GM23338 (cell line): ENCODE measurements around the gene HLA-F. TPM values are rescaled to one million over a fixed set of nuclear protein-coding genes. Genes with fewer than 3 reads are reported as not detected.

Experiments
- ATAC-seq: fragments of 200-7000 bp; cut with Tn5 transposase; 3 replicates; pipeline ENCODE4 v1.9.1; 2020
- DNase-seq: peaks from one replicate; pipeline ENCODE4 v3.0.0-alpha.2; 2015; ENCODE audit warnings: low spot score
- H2AFZ ChIP-seq: fragments of 200-600 bp; sonication (generic); 2 replicates; pipeline ENCODE4 v1.8.0; 2016; ENCODE audit warnings: antibody characterized with exemption, mild to moderate bottlenecking, moderate library complexity
- H3F3A ChIP-seq: fragments of 200-600 bp; sonication (generic); replicated peaks from 2 replicates; pipeline ENCODE4 v1.8.0; 2017; ENCODE audit warnings: antibody characterized with exemption, mixed run types, low read depth
- H3K27ac ChIP-seq: fragments of 200-600 bp; sonication (generic); 2 replicates; pipeline ENCODE4 v1.6.1; 2016; ENCODE audit warnings: low read depth
- H3K27me3 ChIP-seq: fragments of 200-600 bp; sonication (generic); 2 replicates; pipeline ENCODE4 v1.8.0; 2016; ENCODE audit warnings: mild to moderate bottlenecking, mixed run types, moderate library complexity; ENCODE audit not compliant: insufficient read depth
- H3K36me3 ChIP-seq: fragments of 200-600 bp; sonication (generic); 2 replicates; pipeline ENCODE4 v1.8.0; 2016; ENCODE audit warnings: mild to moderate bottlenecking; ENCODE audit not compliant: insufficient read depth
- H3K4me1 ChIP-seq: fragments of 200-600 bp; sonication (generic); 2 replicates; pipeline ENCODE4 v1.8.0; 2016; ENCODE audit warnings: mild to moderate bottlenecking, moderate library complexity; ENCODE audit not compliant: insufficient read depth
- H3K4me2 ChIP-seq: fragments of 200-600 bp; sonication (generic); 2 replicates; pipeline ENCODE4 v1.7.1; 2017; ENCODE audit warnings: mixed run types
- H3K4me3 ChIP-seq: fragments of 200-600 bp; sonication (generic); 2 replicates; pipeline ENCODE4 v1.6.1; 2016; ENCODE audit warnings: mixed run types
- H3K79me2 ChIP-seq: fragments of 200-600 bp; sonication (generic); replicated peaks from 2 replicates; pipeline ENCODE4 v1.8.0; 2017; ENCODE audit warnings: mild to moderate bottlenecking; ENCODE audit not compliant: insufficient read depth
- H3K9me2 ChIP-seq: fragments of 200-600 bp; sonication (generic); 2 replicates; pipeline ENCODE4 v1.8.0; 2017; ENCODE audit not compliant: insufficient read depth
- H4K20me1 ChIP-seq: fragments of 200-600 bp; sonication (generic); replicated peaks from 2 replicates; pipeline ENCODE4 v1.8.0; 2017; ENCODE audit warnings: mild to moderate bottlenecking; ENCODE audit not compliant: insufficient read depth
- H3K27ac Mint-ChIP-seq: 2 replicates; pipeline ENCODE4 v1.8.0; 2020; ENCODE audit warnings: inconsistent platforms, mild to moderate bottlenecking, moderate library complexity, mixed read lengths
- H3K27me3 Mint-ChIP-seq: 3 replicates; pipeline ENCODE4 v1.8.0; 2022; ENCODE audit warnings: low read depth, mild to moderate bottlenecking, moderate library complexity, mixed read lengths, inconsistent platforms; ENCODE audit not compliant: insufficient read depth, poor library complexity
- H3K36me3 Mint-ChIP-seq: 3 replicates; pipeline ENCODE4 v1.8.0; 2021; ENCODE audit warnings: low read depth, mild to moderate bottlenecking, inconsistent platforms, moderate library complexity, mixed read lengths
- H3K4me1 Mint-ChIP-seq: 3 replicates; pipeline ENCODE4 v1.8.0; 2020; ENCODE audit warnings: mild to moderate bottlenecking, inconsistent platforms, mixed read lengths
- H3K4me3 Mint-ChIP-seq: 3 replicates; pipeline ENCODE4 v1.8.0; 2021; ENCODE audit warnings: moderate library complexity, mild to moderate bottlenecking, inconsistent platforms, mixed read lengths
- H3K9me3 Mint-ChIP-seq: 3 replicates; pipeline ENCODE4 v1.8.0; 2020; ENCODE audit warnings: moderate library complexity, mild to moderate bottlenecking, inconsistent platforms, mixed read lengths
- EZH2phosphoT487 ChIP-seq: fragments of 200-600 bp; sonication (generic); IDR thresholded peaks from one replicate; pipeline ENCODE4 v1.8.1; 2018; ENCODE audit warnings: antibody characterized with exemption; ENCODE audit not compliant: unreplicated experiment
- JUNB ChIP-seq: IDR thresholded peaks from one replicate; pipeline ENCODE4 v1.6.1; 2016; ENCODE audit warnings: antibody characterized with exemption; ENCODE audit not compliant: unreplicated experiment
- NANOG ChIP-seq: IDR thresholded peaks from 2 replicates; pipeline ENCODE4 v1.6.1; 2016; ENCODE audit warnings: antibody characterized with exemption, borderline replicate concordance
- POLR2AphosphoS5 ChIP-seq: IDR thresholded peaks from 2 replicates; pipeline ENCODE4 v1.6.1; 2016; ENCODE audit warnings: antibody characterized with exemption, low read depth
- STAT1 ChIP-seq: IDR thresholded peaks from one replicate; pipeline ENCODE4 v1.6.1; 2016; ENCODE audit warnings: antibody characterized with exemption; ENCODE audit not compliant: unreplicated experiment
- ZNF114 ChIP-seq: fragments of 250-450 bp; sonication (Bioruptor Pico); IDR thresholded peaks from 2 replicates; pipeline ENCODE4 v1.5.0; 2020; ENCODE audit warnings: mild to moderate bottlenecking, moderate library complexity
- polyA plus RNA-seq: library from polyadenylated mRNA; unstranded; fragments of >200 nt; fragmentation: Nextera tagmentation; extraction: Ambion mirVana; gene quantifications from 2 replicates; pipeline ENCODE4 v1.2.1, GENCODE V29; 2016
- total RNA-seq: library from RNA; depleted of rRNA; stranded (reverse); fragments of >200 nt; shearing (Covaris generic); gene quantifications from 2 replicates; pipeline ENCODE4 v1.2.3, GENCODE V29; 2014
- TF ChIP-seq, protein P1 (sequence below): fragments of 250-450 bp; sonication (Bioruptor Pico); IDR thresholded peaks from 2 replicates; pipeline ENCODE4 v1.5.0; 2020; ENCODE audit warnings: mild to moderate bottlenecking, moderate library complexity
- TF ChIP-seq, protein P2 (sequence below): IDR thresholded peaks from 2 replicates; pipeline ENCODE4 v1.6.1; 2016; ENCODE audit warnings: antibody characterized with exemption
- TF ChIP-seq, protein P3 (sequence below), 2 experiments: fragments of 200-600 bp in 1 of 2; sonication (generic) in 1 of 2; conservative IDR thresholded peaks; 2 replicates each; pipeline versions ENCODE4 v1.5.1 to v1.6.1; 2016 to 2017; ENCODE audit warnings: antibody characterized with exemption in 2 of 2, low read depth in 2 of 2, mild to moderate bottlenecking in 2 of 2, moderate library complexity in 1 of 2
- TF ChIP-seq, protein P4 (sequence below): IDR thresholded peaks from one replicate; pipeline ENCODE4 v1.6.1; 2018; ENCODE audit warnings: antibody characterized with exemption; ENCODE audit not compliant: unreplicated experiment

Gene HLA-F
- total and polyA plus RNA-seq, 2 experiments from 2014 or later = 4.4 to 10.4 TPM

DNA sequence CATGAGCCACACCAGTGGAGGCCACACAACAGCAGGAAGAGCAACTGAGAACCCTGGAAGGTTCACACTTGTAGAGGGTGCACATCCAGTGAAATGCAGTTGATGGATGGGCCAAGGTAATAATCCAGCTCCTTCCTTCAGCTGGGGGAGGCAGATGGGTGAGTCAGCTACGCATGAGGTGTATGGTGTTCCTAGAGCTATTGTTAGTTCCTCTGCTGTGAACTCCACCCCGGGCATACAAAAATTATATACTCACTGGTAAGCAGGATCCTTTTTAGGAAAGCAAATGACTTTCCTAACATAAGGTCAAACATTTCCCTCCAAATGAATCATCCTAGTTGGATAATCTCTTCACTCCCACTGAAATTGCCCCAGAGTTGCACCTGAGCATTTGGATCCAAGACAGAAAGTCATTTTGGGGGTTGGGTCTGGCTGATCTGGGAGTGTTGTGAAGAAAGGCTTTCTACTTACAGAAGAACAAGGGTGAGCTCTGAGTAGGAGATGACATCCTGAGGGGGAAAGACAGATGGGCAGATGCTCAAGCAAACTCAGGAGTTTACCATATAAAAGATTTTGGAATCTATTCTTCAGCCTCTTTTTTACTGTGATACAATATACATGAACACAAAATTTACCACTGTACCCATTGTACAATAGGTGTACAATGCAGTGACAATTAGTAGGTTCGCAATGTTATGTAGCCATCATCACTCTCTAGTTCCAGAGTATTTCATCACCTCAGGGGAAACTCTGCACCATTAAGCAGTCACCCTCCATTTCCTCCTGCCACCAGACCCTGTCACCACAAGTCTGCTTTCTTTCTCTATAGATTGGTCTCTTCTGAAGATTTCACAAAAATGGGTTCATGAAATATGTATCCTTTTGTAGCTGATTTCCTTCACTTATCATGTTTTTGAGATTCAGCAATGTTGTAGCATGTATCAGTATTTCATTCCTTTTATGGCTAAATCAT lies 11.1 kb downstream of the HLA-F start:
- Histone ChIP-seq H3K9me2 (no peaks in the 10 kb centered on the region), H3K79me2 (no peaks in the 10 kb centered on the region), H4K20me1 (no peaks in the 10 kb centered on the region; the same call in 1 of the 2 replicates), H3K4me1 (no peaks in the 10 kb centered on the region), H3K27me3 (0 out of 2 replicates have a peak, but pooled peaks cover 4% of the 10 kb centered on the region), H3F3A (no peaks in the 10 kb centered on the region), H2AFZ (no peak overlapping the region), H3K27ac (no peak overlapping the region), H3K36me3 (no peaks in the 10 kb centered on the region), H3K4me2 (no peak overlapping the region), H3K4me3 (no peak overlapping the region)
- Mint-ChIP-seq H3K4me3 (no peak overlapping the region), H3K4me1 (no peaks in the 10 kb centered on the region), H3K9me3 (no peaks in the 10 kb centered on the region), H3K27ac (no peak overlapping the region), H3K36me3 (no peaks in the 10 kb centered on the region), H3K27me3 (no peaks in the 10 kb centered on the region)
- no peak for TF ChIP-seq JUNB
- TF ChIP-seq EZH2phosphoT487 = no peak
- TF ChIP-seq, protein P1, sequence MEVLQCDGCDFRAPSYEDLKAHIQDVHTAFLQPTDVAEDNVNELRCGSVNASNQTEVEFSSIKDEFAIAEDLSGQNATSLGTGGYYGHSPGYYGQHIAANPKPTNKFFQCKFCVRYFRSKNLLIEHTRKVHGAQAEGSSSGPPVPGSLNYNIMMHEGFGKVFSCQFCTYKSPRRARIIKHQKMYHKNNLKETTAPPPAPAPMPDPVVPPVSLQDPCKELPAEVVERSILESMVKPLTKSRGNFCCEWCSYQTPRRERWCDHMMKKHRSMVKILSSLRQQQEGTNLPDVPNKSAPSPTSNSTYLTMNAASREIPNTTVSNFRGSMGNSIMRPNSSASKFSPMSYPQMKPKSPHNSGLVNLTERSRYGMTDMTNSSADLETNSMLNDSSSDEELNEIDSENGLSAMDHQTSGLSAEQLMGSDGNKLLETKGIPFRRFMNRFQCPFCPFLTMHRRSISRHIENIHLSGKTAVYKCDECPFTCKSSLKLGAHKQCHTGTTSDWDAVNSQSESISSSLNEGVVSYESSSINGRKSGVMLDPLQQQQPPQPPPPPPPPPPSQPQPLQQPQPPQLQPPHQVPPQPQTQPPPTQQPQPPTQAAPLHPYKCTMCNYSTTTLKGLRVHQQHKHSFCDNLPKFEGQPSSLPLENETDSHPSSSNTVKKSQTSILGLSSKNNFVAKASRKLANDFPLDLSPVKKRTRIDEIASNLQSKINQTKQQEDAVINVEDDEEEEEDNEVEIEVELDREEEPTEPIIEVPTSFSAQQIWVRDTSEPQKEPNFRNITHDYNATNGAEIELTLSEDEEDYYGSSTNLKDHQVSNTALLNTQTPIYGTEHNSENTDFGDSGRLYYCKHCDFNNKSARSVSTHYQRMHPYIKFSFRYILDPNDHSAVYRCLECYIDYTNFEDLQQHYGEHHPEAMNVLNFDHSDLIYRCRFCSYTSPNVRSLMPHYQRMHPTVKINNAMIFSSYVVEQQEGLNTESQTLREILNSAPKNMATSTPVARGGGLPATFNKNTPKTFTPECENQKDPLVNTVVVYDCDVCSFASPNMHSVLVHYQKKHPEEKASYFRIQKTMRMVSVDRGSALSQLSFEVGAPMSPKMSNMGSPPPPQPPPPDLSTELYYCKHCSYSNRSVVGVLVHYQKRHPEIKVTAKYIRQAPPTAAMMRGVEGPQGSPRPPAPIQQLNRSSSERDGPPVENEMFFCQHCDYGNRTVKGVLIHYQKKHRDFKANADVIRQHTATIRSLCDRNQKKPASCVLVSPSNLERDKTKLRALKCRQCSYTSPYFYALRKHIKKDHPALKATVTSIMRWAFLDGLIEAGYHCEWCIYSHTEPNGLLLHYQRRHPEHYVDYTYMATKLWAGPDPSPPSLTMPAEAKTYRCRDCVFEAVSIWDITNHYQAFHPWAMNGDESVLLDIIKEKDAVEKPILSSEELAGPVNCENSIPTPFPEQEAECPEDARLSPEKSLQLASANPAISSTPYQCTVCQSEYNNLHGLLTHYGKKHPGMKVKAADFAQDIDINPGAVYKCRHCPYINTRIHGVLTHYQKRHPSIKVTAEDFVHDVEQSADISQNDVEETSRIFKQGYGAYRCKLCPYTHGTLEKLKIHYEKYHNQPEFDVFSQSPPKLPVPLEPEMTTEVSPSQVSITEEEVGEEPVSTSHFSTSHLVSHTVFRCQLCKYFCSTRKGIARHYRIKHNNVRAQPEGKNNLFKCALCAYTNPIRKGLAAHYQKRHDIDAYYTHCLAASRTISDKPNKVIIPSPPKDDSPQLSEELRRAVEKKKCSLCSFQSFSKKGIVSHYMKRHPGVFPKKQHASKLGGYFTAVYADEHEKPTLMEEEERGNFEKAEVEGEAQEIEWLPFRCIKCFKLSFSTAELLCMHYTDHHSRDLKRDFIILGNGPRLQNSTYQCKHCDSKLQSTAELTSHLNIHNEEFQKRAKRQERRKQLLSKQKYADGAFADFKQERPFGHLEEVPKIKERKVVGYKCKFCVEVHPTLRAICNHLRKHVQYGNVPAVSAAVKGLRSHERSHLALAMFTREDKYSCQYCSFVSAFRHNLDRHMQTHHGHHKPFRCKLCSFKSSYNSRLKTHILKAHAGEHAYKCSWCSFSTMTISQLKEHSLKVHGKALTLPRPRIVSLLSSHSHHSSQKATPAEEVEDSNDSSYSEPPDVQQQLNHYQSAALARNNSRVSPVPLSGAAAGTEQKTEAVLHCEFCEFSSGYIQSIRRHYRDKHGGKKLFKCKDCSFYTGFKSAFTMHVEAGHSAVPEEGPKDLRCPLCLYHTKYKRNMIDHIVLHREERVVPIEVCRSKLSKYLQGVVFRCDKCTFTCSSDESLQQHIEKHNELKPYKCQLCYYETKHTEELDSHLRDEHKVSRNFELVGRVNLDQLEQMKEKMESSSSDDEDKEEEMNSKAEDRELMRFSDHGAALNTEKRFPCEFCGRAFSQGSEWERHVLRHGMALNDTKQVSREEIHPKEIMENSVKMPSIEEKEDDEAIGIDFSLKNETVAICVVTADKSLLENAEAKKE (CRISPR knock-in tag) = no peak
- no peak for TF ChIP-seq ZNF114 (CRISPR knock-in tag)
- TF ChIP-seq, protein P2, sequence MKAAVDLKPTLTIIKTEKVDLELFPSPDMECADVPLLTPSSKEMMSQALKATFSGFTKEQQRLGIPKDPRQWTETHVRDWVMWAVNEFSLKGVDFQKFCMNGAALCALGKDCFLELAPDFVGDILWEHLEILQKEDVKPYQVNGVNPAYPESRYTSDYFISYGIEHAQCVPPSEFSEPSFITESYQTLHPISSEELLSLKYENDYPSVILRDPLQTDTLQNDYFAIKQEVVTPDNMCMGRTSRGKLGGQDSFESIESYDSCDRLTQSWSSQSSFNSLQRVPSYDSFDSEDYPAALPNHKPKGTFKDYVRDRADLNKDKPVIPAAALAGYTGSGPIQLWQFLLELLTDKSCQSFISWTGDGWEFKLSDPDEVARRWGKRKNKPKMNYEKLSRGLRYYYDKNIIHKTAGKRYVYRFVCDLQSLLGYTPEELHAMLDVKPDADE = no peak
- TF ChIP-seq, protein P3, sequence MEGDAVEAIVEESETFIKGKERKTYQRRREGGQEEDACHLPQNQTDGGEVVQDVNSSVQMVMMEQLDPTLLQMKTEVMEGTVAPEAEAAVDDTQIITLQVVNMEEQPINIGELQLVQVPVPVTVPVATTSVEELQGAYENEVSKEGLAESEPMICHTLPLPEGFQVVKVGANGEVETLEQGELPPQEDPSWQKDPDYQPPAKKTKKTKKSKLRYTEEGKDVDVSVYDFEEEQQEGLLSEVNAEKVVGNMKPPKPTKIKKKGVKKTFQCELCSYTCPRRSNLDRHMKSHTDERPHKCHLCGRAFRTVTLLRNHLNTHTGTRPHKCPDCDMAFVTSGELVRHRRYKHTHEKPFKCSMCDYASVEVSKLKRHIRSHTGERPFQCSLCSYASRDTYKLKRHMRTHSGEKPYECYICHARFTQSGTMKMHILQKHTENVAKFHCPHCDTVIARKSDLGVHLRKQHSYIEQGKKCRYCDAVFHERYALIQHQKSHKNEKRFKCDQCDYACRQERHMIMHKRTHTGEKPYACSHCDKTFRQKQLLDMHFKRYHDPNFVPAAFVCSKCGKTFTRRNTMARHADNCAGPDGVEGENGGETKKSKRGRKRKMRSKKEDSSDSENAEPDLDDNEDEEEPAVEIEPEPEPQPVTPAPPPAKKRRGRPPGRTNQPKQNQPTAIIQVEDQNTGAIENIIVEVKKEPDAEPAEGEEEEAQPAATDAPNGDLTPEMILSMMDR (conservative IDR thresholded peaks at IDR 0.05; ENCODE audit: low read depth in 2 of 2) = no peak
- TF ChIP-seq, protein P4, sequence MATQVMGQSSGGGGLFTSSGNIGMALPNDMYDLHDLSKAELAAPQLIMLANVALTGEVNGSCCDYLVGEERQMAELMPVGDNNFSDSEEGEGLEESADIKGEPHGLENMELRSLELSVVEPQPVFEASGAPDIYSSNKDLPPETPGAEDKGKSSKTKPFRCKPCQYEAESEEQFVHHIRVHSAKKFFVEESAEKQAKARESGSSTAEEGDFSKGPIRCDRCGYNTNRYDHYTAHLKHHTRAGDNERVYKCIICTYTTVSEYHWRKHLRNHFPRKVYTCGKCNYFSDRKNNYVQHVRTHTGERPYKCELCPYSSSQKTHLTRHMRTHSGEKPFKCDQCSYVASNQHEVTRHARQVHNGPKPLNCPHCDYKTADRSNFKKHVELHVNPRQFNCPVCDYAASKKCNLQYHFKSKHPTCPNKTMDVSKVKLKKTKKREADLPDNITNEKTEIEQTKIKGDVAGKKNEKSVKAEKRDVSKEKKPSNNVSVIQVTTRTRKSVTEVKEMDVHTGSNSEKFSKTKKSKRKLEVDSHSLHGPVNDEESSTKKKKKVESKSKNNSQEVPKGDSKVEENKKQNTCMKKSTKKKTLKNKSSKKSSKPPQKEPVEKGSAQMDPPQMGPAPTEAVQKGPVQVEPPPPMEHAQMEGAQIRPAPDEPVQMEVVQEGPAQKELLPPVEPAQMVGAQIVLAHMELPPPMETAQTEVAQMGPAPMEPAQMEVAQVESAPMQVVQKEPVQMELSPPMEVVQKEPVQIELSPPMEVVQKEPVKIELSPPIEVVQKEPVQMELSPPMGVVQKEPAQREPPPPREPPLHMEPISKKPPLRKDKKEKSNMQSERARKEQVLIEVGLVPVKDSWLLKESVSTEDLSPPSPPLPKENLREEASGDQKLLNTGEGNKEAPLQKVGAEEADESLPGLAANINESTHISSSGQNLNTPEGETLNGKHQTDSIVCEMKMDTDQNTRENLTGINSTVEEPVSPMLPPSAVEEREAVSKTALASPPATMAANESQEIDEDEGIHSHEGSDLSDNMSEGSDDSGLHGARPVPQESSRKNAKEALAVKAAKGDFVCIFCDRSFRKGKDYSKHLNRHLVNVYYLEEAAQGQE = no peak
- TF ChIP-seq STAT1 = no peak
- TF ChIP-seq POLR2AphosphoS5 = no peak
- no peak for TF ChIP-seq NANOG
- ATAC-seq (no peak), DNase-seq (no peak)
